ENCODE results near the gene RGS9. TPM values are rescaled to one million over a fixed set of nuclear protein-coding genes. Genes with fewer than 3 reads are reported as not detected.

RGS9 gene
- total and polyA plus RNA-seq, 4 donors = 1.0 to 4.0 (median 2.1) TPM

GRCh38 chr17:65194670-65195334, 57.6 kb downstream of the RGS9 start:
- H3K36me3 ChIP-seq (ENCODE audit: control insufficient read depth in 4 of 4, insufficient read depth in 3 of 4, low read depth in 1 of 4, low read length in 3 of 4) = no peaks in the 10 kb centered on the region
- no peak overlapping the region for H3K9ac ChIP-seq (ENCODE audit: low read depth in 1 of 2, low read length in 2 of 2)
- H3K27me3 ChIP-seq (ENCODE audit: control insufficient read depth in 4 of 4, insufficient read depth in 4 of 4, low read length in 3 of 4) = no peaks in the 10 kb centered on the region
- H3K27ac ChIP-seq (ENCODE audit: low read depth in 1 of 2, low read length in 2 of 2) = no peak overlapping the region
- DNase-seq (ENCODE audit: low spot score) = no peak
- no peak for TF ChIP-seq FOXA2 (IDR thresholded peaks at IDR 0.05)
- TF ChIP-seq RXRA (IDR thresholded peaks at IDR 0.05) = peak in 1 of 2 donors; percentile 40
- no peak for TF ChIP-seq FOXA1 (IDR thresholded peaks at IDR 0.05)
- TF ChIP-seq GABPA (IDR thresholded peaks at IDR 0.05 in 1 of 2, conservative IDR thresholded peaks at IDR 0.05 in 1 of 2) = no peak
- 85% methylated on average over 9 of the region's 9 CpGs for WGBS
- peaks cover 2 to 20% (median 9%) of the 10 kb centered on the region in 4 donors for H3K4me1 ChIP-seq (ENCODE audit: control insufficient read depth in 4 of 4, insufficient read depth in 4 of 4, low read length in 3 of 4)
- H3K9me3 ChIP-seq (ENCODE audit: control insufficient read depth in 4 of 4, low read length in 3 of 4) = no peaks in the 10 kb centered on the region
- H3K4me3 ChIP-seq (ENCODE audit: low read depth in 1 of 3, low read length in 3 of 3) = no peak overlapping the region

GRCh38 chr17:65195716-65196115, 58.5 kb downstream of the RGS9 start:
- 83% methylated on average over 7 of the region's 7 CpGs for WGBS
- H3K9ac ChIP-seq (ENCODE audit: low read depth in 1 of 2, low read length in 2 of 2) = no peak overlapping the region
- H3K9me3 ChIP-seq (ENCODE audit: control insufficient read depth in 4 of 4, low read length in 3 of 4) = no peaks in the 10 kb centered on the region
- H3K27me3 ChIP-seq (ENCODE audit: control insufficient read depth in 4 of 4, insufficient read depth in 4 of 4, low read length in 3 of 4) = no peaks in the 10 kb centered on the region
- H3K27ac ChIP-seq (ENCODE audit: low read depth in 1 of 2, low read length in 2 of 2) = no peak overlapping the region
- peaks cover 2 to 20% (median 9%) of the 10 kb centered on the region in 4 donors for H3K4me1 ChIP-seq (ENCODE audit: control insufficient read depth in 4 of 4, insufficient read depth in 4 of 4, low read length in 3 of 4)
- no peaks in the 10 kb centered on the region for H3K36me3 ChIP-seq (ENCODE audit: control insufficient read depth in 4 of 4, insufficient read depth in 3 of 4, low read depth in 1 of 4, low read length in 3 of 4)
- no peak overlapping the region for H3K4me3 ChIP-seq (ENCODE audit: low read depth in 1 of 3, low read length in 3 of 3)
- DNase-seq (ENCODE audit: low spot score) = no peak
- TF ChIP-seq, protein P1, sequence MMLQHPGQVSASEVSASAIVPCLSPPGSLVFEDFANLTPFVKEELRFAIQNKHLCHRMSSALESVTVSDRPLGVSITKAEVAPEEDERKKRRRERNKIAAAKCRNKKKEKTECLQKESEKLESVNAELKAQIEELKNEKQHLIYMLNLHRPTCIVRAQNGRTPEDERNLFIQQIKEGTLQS (IDR thresholded peaks at IDR 0.05) = no peak
- TF ChIP-seq EGR1 (IDR thresholded peaks at IDR 0.05; ENCODE audit: low read depth in 2 of 2) = no peak
- TF ChIP-seq RAD21 (IDR thresholded peaks at IDR 0.05) = no peak

- Histone ChIP-seq H3K4me3 (ENCODE audit: low read depth in 1 of 3, low read length in 3 of 3) (no peak overlapping the region), H3K9me3 (ENCODE audit: control insufficient read depth in 4 of 4, low read length in 3 of 4) (no peaks in the 10 kb centered on the region), H3K27me3 (ENCODE audit: control insufficient read depth in 4 of 4, insufficient read depth in 4 of 4, low read length in 3 of 4) (no peaks in the 10 kb centered on the region), H3K4me1 (ENCODE audit: control insufficient read depth in 4 of 4, insufficient read depth in 4 of 4, low read length in 3 of 4) (peaks cover 2 to 20% (median 9%) of the 10 kb centered on the region in 4 donors), H3K27ac (ENCODE audit: low read depth in 1 of 2, low read length in 2 of 2) (no peak overlapping the region), H3K36me3 (ENCODE audit: control insufficient read depth in 4 of 4, insufficient read depth in 3 of 4, low read depth in 1 of 4, low read length in 3 of 4) (no peaks in the 10 kb centered on the region), H3K9ac (ENCODE audit: low read depth in 1 of 2, low read length in 2 of 2) (no peak overlapping the region)
- 78% methylated on average over 5 of the region's 5 CpGs for WGBS
- TF ChIP-seq GABPA (IDR thresholded peaks at IDR 0.05 in 1 of 2, conservative IDR thresholded peaks at IDR 0.05 in 1 of 2) (no peak), TAF1 (conservative IDR thresholded peaks at IDR 0.05) (no peak), RXRA (IDR thresholded peaks at IDR 0.05) (no peak)
- no peak for DNase-seq (ENCODE audit: low spot score)
Measured at GRCh38 chr17:65196617-65197016, 59.4 kb downstream of the RGS9 start.

DNA sequence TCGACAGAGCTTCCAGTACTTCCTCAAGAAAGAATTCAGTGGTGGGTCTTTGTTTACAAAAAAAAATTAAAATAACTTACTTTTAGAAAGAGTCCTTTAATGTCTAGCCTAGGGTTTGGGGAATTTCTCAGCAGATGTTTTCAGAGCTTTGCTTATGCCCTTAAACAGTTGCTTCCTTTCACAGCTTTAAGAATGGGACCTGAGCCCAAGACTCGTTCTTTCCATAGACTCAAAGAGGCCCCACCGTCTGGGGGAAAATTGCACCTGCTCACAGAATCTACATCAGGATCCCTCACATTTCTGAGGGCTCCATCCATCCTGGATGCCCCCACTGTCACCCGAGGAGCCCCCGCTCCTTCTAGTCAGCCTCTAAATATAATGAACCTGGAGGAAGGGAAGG, 60.0 kb downstream of the RGS9 start:
- Histone ChIP-seq H3K9me3 (ENCODE audit: control insufficient read depth in 4 of 4, low read length in 3 of 4) (no peaks in the 10 kb centered on the region), H3K27ac (ENCODE audit: low read depth in 1 of 2, low read length in 2 of 2) (no peak overlapping the region), H3K4me3 (ENCODE audit: low read depth in 1 of 3, low read length in 3 of 3) (no peak overlapping the region), H3K36me3 (ENCODE audit: control insufficient read depth in 4 of 4, insufficient read depth in 3 of 4, low read depth in 1 of 4, low read length in 3 of 4) (no peaks in the 10 kb centered on the region), H3K4me1 (ENCODE audit: control insufficient read depth in 4 of 4, insufficient read depth in 4 of 4, low read length in 3 of 4) (peaks cover 2 to 20% (median 8%) of the 10 kb centered on the region in 4 donors), H3K9ac (ENCODE audit: low read depth in 1 of 2, low read length in 2 of 2) (no peak overlapping the region), H3K27me3 (ENCODE audit: control insufficient read depth in 4 of 4, insufficient read depth in 4 of 4, low read length in 3 of 4) (no peaks in the 10 kb centered on the region)
- no peak for TF ChIP-seq CTCF (IDR thresholded peaks at IDR 0.05; ENCODE audit: low read depth, low read length, missing input control)
- no peak for TF ChIP-seq FOXA1 (IDR thresholded peaks at IDR 0.05)
- no peak for TF ChIP-seq TAF1 (conservative IDR thresholded peaks at IDR 0.05)
- WGBS = 87% methylated on average over 5 of the region's 5 CpGs
- DNase-seq (ENCODE audit: low spot score) = no peak

Measured in liver (tissue), 9 donors.